GM19351 (cell line): ENCODE data around the gene SETDB1.

Source experiments
- ATAC-seq: cut with Tn5 transposase; IDR thresholded peaks from one replicate; pipeline ENCODE4 v1.9.1; 2021; ENCODE audit warnings: mild to moderate bottlenecking, moderate library complexity; ENCODE audit not compliant: unreplicated experiment

SETDB1 gene

DNA sequence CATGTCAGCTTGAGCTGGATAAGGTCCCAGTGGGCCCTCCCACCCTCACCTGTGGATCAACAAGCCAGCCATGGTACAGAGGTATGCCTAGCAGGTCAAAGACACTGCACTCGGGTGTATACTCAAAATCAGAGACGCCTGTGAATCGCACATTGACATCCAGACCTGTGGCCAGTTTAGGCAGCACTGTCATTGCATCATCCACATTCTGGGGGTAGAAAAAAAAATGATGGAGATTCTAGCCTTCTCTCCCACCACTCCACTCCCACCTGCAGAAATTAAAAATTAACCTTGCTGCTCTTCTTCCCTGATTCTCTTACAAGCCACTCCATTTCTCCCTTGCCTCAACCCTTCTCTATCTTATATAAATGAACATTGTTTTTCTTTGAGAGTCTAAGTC is 74.2 kb downstream of the SETDB1 start:
- no peak for ATAC-seq

DNA sequence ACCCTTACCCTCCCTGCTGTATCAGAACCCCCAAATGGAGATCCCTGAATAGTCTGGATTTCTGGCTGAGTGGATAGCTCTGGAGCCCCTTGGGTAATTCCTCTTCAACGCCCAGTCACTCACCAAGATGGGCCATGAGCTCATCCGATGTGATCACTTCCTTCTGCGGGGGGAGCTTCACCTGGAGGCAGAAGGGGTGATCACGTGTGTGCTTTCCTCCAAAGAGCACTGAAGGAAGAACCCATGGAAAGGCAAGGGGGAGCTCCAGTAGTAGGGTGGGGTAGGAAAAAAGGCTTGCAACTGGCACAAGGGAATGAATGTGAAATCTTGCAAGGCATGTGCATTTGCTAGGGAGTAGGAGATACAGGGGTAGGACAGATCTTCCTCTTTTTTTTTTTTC is 75.4 kb downstream of the SETDB1 start:
- ATAC-seq: no peak

DNA sequence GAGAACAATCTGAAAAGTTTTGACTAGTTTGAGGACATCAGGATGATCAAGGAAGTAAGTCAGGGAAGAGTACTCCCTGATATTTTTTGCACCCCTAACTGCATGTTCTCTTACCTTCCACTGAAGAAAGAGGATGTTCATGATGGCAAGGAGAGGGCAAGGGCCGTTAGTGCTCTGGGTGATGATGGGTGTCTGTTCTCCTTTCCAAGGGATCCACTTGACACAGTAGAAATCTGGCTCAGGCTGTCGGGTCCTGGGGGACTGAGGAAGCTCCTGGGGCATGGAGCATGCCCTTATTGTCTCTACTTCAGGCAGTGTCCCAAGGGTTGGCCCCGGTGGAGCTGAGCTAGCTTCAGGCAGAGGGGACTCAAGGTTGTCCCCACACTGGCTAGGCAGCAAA is 75.9 kb downstream of the SETDB1 start:
- no peak for ATAC-seq

DNA sequence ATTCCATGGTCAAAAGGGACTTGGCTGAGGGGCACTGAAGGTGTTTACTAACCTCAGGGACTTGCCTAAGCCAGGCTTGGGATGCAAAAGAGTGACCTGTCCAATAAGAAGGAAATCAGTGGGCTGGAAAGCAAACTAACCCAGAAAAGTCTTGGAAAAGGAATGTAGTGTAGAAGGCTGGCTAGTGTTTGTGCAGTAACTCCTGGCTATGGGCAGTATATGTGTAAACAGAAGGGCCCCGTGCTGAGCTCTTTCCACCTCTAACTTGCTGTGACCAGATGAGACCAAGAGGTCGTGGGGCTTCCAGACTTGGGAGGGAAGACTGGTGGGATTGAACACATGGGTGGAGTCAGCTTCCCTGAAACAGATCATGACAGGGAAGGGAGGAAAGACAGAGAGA is 76.4 kb downstream of the SETDB1 start:
- no peak for ATAC-seq

DNA sequence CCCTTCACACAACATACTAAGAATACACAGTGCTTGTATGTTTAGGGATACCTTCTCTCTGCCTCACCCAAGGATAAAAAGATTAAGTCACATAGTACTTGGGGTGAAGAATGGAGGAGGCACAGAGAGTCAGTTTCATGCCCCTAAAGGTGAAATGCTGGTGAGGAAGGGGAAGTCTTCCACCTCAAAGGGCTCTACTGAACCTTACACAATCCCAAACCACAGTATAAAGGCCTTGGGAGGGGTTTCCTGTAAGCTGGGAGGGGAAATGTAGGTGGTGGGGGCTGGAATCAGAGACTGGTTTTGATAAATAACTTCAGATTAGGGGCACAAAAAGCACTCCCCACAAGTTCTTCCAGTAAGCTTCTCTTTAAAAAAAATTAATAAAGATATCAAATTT is 77.0 kb downstream of the SETDB1 start:
- ATAC-seq: no peak

DNA sequence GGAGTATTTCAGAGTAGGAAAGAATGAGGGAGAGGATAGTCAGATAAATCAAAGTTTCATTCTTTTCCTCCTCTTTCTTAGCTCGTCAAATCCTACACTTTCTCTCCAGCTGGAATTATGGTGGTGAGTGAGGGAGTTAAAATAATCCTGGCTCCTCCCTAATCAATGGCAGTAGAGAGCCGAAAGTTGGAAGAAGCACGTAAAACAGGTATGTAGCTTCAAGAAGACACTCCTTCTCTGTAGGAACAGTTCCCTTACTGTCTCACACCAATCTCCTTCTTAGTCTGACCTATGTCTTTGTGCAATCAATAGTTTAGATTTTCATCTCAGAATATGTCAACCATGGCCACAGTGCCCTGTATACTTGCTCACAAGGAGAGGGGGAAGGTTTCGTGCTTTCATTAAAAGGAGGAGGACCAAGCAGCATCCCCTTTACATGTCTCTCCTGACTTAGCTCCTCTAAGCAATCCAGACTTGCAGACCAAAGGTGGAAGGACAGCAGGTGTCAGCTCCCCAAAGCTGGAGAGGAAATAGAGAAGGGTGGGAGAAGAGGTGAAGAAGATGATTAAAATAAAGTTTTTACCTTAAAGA is 79.7 kb downstream of the SETDB1 start:
- ATAC-seq: no peak

DNA sequence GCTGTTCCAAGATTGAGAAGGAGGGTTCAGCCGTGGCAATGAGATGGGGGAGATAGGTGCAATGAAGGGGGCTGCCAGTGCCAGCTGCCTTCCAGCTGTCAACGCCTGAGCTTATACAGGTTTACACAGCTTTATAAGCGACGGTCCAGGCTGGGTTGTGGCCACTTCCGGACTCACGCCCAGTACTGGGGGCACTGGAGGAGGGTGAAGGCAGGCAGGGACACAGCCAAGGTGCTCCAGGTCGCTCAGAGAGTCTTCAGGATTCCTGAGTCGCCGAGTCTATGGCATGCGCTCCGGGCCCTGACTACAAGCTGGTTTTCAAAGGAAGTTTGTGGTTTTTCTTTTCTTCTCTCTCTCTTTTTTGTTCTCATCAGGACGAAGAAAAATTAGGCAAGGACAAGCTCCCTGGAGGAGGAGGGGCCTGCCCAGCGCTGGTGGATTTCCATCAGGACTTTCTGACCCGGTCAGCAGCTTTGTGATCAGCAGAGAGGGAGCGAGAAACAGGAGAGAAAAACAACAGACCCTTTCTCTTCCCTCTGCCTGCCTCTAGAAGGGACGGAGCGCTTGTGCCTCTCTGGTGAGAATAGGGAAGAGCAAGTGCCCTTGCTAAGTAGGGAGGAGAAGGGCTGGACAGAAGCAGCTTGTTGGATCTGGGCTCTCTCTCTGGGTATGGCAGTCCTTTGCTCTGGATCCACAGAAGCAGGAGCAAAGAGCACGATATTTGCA is 80.3 kb downstream of the SETDB1 start, which contains the start of gene MINDY1:
Gene MINDY1, minus strand, starts transcription at position 576 of the 726 bp plus-strand sequence. CDS start 4,285 bp downstream, outside the sequence.
- no peak for ATAC-seq

DNA sequence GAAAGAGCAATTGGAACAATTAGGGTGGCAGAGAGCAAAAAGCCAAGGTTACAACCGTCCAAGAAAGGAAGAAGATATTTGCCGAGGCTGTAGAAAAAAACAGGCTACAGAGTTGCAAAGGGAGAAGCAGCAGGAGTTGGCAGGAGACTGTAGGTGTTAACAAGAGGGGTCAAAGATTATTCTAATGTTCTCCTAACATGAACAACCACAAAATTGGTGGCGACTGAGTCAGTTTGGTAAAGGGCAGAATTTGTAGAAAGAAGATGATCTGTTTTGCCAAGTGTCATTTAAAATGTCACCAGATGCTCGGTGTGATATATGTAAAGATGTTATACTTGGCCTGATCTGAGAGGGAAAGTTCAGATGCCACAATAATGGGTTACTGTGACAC is 81.7 kb downstream of the SETDB1 start:
- no peak for ATAC-seq

DNA sequence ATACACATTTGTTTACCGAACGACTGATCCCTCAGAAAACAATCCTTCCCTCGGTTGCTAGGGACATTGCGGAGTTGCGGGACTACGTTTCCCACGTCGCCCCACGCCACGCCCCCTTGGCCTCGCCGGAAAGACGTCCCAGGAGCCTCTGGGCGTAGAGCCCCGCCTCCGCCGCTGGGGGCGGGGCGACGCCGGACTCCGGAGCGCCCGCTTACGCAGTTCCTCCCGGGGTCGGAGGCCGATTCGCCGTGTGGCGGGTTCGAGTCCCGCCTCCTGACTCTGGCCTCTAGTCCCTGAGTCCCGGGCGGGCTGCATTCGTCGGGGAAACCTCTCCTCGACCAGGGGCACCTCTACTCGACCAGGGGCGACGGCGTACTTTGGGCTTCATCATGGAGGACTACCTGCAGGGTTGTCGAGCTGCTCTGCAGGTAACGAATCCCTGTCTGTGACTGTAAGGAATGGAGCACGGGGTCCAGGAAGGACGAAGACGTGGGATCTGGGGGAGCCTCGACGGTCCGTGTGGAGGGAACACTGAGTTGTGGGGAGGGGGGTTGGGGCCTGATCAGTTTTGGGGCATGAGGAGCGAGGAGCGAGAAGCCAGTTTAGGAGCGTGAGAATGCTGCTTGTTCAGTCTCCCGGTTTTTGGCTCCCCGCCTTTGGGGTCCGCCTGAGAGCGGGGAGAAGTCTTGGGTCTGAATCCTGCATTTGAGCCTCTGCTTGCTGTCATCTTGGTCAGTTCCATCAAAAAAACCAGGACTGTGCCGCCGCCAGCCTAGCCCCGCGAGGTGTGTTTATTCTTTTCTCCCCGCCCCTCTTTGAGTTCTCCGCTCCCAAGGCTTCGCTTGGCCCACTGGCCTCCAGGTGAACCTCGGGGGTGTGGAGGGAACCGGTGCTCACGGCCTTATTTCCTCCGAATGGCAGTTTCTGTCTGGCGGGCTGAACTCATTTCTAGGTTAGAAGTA is 82.4 kb downstream of the SETDB1 start, which contains the start of gene PRUNE1:
Gene PRUNE1, plus strand, starts transcription at position 206 of the 962 bp plus-strand sequence. Its CDS starts 184 bp downstream, at position 390.
- peak; percentile 63 for ATAC-seq

DNA sequence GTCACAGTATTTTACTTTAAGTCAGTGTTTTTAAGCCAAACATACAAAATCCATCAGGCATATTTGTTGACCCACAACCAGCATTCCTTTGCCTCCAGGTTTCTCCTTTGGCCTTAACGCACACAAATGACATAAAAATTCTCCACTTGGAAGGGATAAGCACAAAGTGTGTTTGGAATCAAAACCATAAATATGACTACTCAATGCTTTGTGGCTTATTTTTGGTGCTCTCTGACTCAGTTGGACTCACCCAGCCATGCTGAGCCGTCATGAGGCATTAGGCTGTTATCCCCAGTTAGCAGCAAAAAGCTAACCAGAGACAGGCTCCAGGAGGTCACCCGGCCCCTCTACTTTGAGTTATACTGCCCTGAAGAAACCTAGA is 83.0 kb downstream of the SETDB1 start:
- no peak for ATAC-seq

DNA sequence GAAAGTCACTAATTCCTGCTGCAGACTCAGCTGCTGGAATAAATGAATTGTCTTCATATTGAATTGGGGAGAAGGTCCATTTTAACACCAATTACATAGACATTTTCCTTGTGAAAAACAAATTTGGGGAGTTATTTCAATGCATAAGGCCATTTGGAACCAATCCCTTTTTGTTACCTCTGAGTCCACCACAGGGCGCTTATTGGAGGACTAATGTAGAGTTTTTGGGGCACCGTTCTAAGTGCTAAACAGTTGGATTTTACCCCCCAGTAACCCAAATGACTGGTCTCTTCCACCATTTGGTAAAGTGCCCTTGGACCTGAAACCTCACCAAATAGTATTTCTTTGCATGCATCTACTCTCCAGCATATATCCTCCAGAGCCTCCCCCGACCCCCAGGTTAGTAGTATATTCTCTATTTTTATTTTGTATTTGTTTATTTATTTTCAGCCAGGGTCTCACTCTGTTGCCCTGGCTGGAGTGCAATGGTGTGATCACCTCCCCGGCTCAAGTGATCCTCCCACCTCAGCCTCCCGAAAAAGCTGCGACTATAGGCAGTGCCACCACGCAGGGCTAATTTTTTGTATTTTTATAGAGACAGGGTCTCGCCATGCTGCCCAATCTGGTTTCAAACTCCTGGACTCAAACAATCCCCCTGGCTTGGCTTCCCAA is 83.6 kb downstream of the SETDB1 start:
- ATAC-seq: no peak

DNA sequence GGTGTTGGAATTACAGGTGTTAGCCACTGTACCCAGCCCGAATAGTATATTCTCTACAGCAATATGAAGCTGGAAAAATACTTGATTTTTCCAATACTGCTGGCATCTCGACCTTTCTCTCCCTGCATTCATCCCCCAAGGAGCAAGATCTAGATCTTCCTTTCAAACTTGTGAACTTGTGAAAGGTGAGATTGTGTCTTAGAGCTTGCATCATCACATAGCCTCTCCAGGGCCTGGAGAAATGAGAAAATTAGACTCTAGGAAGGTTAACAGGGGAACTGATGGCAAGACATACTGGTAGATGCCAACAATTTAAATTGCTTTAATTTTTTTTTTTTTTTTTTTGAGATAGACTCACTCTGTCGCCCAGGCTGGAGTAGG is 84.2 kb downstream of the SETDB1 start:
- no peak for ATAC-seq

DNA sequence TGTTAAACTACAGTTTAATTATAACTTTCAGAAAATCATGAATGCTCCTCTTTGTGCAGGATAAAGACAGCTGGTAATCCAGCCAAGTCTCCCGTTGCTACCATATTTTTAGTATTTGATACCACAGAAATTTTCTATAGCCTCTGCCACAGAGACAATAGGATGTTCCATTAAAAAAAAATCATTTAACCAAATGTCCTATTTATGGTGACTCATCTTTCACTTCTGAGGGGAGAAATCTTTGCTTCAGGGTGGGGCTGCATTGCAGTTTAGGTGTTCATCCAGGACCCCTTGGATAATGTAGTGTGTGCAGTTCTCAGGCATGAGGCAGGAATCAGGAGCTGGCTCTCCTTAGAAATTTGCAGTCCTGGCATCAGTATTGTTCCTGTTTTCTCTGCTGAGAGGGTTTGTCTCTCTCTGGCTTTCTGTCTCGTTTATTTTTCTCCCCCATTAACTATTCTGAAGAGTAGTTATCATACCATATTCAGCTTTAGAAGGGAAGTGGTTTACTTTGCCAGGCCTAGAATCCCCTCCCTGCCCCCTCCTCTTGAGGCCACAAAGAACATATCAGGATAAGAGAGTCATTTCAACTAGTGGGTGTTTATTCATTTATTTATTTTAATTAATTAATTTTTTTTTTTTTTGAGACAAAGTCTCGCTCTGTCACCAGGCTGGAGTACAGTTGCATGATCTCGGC is 85.1 kb downstream of the SETDB1 start:
- ATAC-seq: no peak

DNA sequence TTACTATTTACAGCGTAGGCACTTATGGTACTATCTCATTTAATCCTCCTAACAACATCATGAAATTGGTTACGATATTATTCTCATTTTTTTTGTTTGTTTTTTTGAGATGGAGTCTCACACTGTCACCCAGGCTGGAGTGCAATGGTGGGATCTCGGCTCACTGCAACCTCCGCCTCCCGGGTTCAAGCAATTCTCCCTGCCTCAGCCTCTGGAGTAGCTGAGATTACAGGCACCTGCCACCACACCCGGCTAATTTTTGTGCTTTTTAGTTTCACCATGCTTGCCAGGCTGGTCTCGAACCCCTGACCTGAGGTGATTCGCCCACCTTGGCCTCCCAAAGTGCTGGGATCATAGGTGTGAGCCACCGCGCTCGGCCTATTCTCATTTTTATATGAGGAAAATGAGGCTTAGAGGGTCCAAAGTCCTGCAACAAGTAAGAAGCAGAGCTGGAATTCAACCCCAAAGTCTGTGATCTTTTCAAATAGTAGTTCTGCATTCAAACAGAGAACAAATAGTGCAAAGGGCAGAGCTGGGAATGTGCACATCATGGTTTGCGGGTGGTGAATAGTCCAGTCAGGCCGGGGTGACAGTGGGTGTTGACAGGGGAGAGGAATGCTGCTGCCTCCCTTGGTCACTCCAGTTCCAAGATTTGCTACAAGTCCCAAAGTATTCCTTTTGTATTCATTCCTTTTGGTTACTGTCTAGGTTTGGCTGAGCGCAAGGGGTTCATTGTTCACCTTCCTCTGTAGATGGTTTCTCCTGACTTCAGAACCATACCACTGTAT is 86.7 kb downstream of the SETDB1 start:
- no peak for ATAC-seq

DNA sequence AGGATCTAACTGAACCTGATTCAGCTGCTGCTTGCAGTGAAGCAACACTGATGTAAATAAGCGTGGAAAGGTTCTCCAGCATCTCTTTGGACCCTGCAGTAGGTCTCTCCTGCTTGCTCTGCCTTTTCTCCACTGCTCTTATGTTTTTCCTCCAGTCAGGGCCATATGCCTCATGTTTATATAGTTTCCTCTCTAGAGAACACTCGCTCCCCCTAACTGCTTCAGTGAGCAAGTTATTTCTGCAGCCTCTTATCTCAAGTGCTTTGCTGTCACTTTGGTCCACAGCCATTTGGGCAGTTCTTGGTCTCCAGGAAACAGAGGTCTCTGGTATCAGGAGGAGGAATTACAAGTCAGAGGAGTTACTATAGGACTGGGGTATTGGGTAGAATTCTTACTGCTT is 87.4 kb downstream of the SETDB1 start:
- ATAC-seq: no peak
